ENCODE measurements around the gene VN1R5.
"Not testable (repeated sequence)": the region's sequence is repeated elsewhere in the genome, so short reads cannot be mapped to it uniquely, and the experiment has no call there.

Gene VN1R5

DNA sequence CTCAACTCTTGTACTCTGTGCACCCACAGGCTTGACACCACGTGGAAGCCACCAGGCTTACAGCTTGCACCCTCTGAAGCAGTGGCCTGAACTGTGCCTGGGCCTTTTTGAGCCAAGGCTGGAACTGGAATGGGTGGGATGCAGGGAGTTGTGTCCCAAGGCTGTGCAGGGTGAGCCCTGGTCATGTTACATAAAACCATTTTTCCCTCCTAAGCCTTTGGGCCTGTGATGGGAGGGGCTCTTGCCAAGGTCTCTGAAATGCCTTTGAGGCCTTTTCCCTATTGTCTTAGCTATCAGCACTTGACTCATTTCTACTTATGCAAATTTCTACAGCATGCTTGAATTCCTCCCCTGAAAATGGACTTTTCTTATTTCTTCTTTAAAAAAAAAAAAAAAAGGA lies 14.1 kb downstream of the VN1R5 start:
- DNase-seq (ENCODE audit: low read depth in 2 of 2, low spot score in 1 of 2): no peak

DNA sequence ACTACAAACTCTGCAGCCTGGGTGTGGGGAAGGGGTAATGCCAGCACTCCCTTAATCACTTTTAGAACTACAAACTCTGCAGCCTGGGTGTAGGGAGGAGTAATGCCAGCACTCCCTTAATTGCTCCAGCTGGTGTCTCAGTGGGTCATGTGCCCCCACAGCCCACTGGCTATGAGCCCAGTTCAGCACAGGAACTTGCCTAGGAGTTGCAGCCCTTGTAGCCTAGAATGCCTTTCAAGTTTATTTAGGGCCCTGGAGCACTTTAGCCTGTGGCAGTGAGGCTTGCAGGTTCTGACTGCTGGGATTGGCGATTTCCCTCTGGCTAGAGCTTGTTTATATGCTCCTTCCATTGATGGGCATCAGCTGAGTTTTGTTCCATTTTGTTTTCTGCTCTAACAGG lies 17.1 kb downstream of the VN1R5 start:
- DNase-seq (ENCODE audit: low read depth in 2 of 2, low spot score in 1 of 2): no peak

- DNase-seq (ENCODE audit: low read depth in 2 of 2, low spot score in 1 of 2): no peak
Observed at GRCh38 chr1:247274605-247275256, 18.9 kb downstream of the VN1R5 start.

GRCh38 chr1:247277191-247277590 lies 21.3 kb downstream of the VN1R5 start:
- DNase-seq (ENCODE audit: low read depth in 2 of 2, low spot score in 1 of 2): no peak

DNA sequence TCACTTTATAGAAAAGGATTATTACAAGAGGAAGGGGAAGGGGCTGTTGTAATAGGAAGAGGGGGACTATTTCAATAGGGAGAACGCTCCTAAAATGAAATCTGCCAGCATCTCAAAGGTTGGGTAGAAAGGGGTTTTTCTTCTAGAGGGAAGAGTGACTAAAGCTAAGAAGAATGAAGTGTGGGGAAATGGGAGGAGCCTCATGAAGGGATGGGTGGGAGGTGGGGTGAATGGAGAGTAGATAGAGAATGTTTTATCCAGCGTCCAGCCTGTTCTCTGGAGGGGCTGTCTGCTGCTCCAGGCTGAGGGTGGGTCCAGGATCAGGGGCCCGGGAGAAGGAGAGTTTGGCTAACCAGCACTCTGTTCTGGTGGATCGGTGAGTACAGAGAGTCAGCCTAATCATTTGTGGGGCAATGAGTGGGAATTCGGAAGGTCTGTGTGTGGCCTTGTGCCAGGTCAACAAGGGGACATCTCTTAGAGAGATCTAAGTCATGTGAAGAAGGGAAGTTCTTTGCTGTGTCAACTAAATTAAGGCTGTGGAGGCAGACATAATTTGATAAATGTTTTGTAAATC lies 25.2 kb downstream of the VN1R5 start:
- no peak for DNase-seq (ENCODE audit: low read depth in 2 of 2, low spot score in 1 of 2)

DNA sequence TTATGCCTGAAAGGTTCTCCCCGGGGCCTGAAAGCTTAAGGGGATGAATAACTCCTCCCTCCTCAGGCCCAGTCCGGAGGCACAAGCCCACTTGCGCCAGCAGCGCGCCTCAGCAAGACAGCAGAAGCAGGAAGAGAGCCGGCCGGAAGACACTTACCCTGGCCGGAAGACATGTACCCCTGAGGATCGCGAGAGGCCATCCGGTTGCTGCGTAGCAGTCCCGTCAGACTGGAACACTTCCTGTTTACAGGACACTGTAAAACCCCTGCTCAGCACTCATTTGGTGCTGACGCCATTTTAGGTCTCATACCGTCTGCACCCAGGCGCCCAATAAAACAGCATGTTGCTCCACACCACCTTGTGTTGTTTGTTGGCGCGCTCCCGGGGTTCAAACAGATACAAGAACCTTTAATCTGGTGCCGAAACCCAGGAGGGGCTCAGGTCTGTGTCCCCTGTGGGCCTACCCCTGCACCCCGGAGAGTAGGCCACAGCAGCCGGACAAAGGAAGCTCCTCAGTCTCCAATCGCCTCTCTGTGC lies 30.3 kb downstream of the VN1R5 start:
- DNase-seq (ENCODE audit: low read depth in 2 of 2, low spot score in 1 of 2): no peak

DNA sequence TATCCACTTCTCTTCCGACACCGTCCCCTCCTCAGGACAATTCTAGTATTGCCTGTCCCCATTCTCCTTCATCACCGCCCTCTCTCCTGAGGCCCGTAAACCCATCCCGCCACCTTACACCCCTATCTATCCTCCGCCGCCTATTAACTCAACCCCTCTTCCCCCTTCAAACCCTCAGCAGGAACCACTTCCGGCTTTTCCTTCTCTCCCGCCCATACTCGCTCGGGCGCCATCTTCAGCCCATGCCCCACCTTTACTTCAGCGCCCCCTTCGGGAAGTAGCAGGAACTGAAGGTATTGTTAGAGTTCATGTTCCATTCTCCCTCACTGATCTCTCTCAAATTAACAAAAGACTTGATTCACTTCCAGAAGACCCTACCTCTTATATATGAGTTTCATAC lies 31.6 kb downstream of the VN1R5 start:
- DNase-seq (ENCODE audit: low read depth in 2 of 2, low spot score in 1 of 2): no peak

DNA sequence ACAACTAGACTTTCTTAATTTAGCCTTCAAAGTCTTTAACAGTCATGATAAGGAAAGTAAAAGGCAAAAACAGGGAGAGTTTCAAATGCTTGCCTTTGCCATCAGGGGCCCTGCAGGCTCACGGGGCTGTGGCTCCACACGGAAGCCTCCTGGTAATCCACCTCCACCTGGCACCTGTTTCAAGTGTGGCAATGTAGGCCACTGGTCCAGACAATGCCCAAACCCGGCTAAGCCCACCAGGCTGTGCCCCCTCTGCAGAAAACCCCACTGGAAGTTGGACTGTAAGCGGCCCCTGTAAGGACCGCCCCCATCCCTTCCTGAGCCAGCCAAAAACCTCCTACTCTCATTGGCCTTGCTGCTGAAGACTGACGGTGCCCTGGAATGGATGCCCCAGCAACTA lies 32.5 kb downstream of the VN1R5 start:
- no peak for DNase-seq (ENCODE audit: low read depth in 2 of 2, low spot score in 1 of 2)

GRCh38 chr1:247289274-247289892 lies 33.5 kb downstream of the VN1R5 start:
- not testable (repeated sequence) for DNase-seq (ENCODE audit: low read depth in 2 of 2, low spot score in 1 of 2)

DNA sequence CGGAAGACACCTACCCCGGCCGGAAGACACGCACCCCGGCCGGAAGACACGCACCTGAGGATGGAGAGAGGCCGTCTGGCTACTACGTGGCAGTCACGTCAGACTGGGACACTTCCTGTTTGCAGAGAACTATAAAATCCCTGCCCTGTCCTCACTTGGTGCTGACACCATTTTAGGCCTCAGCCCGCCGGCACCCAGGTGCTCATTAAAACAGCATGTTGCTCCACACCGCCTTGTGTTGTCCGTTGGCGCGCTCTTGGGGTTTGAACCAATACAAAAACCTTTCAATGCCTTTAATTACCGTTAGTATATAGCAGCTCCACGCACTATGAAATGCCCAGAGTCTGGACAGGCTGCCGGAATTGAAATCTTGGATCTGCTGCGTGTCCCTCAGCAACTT lies 34.7 kb downstream of the VN1R5 start:
- no peak for DNase-seq (ENCODE audit: low read depth in 2 of 2, low spot score in 1 of 2)

GRCh38 chr1:247291161-247291560 lies 35.3 kb downstream of the VN1R5 start:
- no peak for DNase-seq (ENCODE audit: low read depth in 2 of 2, low spot score in 1 of 2)

DNA sequence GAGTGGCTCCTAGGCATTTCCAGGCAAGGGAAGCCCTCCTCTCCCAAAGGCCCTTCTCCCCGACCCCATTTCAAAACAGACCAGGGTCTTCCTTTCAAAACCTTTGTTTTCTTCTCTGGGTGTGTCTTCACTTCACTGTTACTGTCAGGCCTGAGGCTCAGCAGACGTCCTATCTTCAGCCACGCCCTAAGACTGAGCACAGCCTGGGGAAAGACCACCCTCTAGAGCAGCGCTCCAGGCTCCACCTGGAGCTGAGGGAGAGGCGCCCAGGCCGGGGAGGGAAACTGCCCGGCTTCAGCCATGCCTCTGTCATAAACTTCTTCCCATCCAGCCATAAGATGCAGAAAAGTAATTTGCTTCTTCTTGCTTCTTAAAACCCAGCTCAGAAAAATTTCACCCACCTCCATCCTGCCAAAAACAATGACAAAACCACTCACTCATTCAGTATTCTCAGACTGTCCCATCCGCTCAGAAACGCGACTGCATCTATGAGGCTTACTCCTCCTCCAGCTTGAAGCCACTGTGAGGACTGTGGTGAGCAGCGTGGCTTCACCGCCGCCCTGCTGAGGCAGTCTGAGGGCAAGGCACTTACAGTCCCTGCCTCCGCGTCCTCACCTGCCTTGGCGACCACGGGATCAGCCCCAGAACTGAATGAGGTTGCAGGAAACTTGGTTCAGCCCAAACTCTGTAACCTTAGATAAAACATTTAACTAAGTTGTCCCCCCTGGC lies 36.1 kb downstream of the VN1R5 start:
- no peak for DNase-seq (ENCODE audit: low read depth in 2 of 2, low spot score in 1 of 2)

DNA sequence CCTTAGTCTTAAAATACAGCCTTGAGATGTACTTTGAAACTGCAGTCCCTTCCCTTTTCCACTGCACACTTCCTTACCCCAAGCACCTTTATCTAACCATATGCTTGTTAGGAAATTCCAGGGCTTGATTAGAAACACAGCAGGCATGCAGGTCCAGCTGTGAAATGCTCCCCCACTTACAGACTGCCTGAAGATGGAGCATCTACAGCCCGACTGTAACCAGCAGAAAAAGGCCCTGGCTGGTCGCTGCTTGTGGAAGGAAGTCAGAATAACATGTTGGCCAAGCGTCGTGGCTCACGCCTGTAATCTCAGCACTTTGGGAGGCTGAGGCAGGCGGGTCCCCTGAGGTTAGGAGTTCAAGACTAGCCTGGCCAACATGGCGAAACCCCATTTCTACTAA lies 37.2 kb downstream of the VN1R5 start:
- DNase-seq (ENCODE audit: low read depth in 2 of 2, low spot score in 1 of 2): no peak

GRCh38 chr1:247294282-247294681 lies 38.4 kb downstream of the VN1R5 start:
- DNase-seq (ENCODE audit: low read depth in 2 of 2, low spot score in 1 of 2): no peak

GRCh38 chr1:247295274-247295684 lies 39.4 kb downstream of the VN1R5 start:
- no peak for DNase-seq (ENCODE audit: low read depth in 2 of 2, low spot score in 1 of 2)

DNA sequence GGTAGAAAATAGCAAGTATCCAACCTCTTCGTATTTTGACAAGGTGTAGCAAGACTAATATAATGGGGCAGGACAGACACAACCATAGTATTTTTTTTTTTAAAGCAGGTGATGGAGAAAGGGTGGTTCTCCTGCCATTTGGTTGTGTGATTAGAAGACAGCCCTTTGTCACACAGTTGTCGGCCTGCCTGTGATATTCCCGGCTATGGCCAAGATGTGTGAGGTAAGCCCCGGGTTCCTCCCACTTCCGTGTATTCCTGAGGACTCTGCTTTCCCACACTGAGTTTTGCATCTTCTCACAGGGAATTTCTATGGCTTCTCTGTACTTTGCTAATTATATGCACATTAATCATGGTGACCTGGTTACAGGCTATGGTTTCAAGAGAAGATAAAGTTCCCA lies 39.9 kb downstream of the VN1R5 start:
- no peak for DNase-seq (ENCODE audit: low read depth in 2 of 2, low spot score in 1 of 2)

- no peak for DNase-seq (ENCODE audit: low read depth in 2 of 2, low spot score in 1 of 2)
Observed at GRCh38 chr1:247296599-247297180, 40.8 kb downstream of the VN1R5 start.

GRCh38 chr1:247297263-247298123 lies 41.6 kb downstream of the VN1R5 start:
- no peak for DNase-seq (ENCODE audit: low read depth in 2 of 2, low spot score in 1 of 2)

GRCh38 chr1:247298124-247298481 lies 42.2 kb downstream of the VN1R5 start:
- no peak for DNase-seq (ENCODE audit: low read depth in 2 of 2, low spot score in 1 of 2)

GRCh38 chr1:247298701-247299100 lies 42.8 kb downstream of the VN1R5 start:
- no peak for DNase-seq (ENCODE audit: low read depth in 2 of 2, low spot score in 1 of 2)
